NCI-H510A treated with DMSO at 0.1 percent for 48 hours (cell line): ENCODE measurements around the gene RAPGEF3.

Source experiments
- DNase-seq: peaks from one replicate; lab custom pipeline; 2025; lab: John Stamatoyannopoulos, UW

RAPGEF3 gene

DNA sequence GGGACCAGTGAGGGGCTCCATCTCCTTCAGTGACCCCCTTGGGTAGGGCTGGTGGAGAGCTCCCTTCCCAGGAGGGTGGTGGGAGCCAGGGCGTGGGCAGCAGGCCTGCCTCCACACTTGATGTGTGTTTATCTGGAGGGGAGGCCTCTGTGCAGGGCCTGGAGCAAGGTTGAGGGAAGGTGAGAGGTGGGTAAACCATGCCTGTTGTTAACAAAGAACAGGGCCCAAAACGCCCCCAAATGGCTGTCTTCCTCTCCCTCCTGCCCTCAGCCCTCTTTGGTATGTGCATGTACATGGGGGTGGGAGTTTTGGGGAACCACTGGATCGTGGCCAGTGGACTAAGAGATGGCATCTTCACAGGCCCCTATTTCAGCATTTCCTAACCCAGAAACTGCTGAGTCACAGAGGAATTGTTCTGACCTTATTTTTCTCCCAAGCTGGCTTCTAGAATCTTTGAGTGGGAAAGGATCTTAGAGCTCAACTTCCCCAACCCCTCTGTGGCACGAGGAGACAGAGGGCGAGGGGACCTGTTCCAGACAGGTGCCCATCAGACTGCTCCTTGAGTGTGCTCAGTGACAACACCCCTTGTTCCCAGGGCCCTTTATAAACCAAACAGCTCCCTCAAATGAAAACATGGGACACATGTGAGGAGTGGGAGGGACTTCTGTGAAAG, 17.9 kb upstream of the RAPGEF3 start:
- no peak for DNase-seq

DNA sequence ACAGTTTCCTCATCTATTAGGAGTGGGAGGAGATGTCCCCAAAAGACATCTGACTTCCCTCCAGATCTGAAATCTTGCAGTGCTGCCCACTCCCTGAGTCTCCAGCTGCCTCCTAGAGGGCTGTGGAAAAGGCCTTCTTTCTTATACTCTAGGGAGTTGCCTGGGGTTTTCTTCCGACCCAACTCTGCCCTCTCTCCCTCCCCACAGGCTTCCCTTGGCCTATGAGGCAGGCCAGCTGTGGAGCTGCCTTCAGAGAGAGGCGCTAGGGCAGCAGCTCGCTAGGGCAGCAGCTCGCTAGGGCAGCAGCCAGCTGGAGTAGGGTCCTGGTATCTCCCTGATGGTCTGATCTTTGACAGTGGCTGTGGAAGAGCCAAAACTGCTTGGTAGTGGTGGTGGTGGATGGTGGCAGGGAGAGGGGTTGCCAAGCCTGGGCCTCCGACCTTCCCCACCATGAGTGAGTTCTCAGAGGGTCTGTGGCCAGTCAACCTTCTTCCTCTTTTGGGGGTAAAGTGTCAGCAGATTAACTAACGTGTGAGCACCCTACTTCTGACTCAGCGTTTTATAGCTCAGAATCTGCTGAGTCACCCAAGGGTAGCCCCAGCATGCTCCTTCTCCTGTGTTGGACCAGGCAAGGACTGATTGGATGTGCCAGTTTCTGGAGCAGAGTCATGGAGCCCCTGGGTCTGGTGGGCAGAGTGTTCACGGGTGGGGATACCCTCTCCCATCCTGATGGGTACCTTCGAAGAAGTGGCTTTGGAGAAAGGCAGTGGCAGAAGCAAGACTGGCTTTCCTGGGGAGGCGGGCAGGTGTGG, 16.6 kb upstream of the RAPGEF3 start:
- DNase-seq: no peak

DNA sequence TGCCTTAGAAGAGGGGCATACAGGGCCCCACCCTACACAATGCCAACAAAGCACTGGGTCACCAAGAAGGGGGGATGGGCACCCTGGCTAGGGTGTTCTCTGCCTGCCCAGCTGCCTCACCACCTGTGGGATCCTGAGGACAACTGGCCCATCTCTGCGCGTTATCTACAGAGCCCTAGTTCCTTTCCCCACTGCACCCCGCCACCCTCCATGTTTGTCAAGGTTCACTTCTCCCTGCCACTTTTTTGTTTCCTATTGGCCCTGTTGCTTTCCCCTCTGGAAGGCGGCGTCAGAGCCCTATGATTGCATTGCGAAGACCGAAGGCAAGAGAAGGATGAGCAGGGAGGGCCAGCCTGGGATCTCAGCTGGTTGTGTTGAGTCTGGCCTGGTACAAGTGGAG, 16.0 kb upstream of the RAPGEF3 start:
- DNase-seq: no peak

DNA sequence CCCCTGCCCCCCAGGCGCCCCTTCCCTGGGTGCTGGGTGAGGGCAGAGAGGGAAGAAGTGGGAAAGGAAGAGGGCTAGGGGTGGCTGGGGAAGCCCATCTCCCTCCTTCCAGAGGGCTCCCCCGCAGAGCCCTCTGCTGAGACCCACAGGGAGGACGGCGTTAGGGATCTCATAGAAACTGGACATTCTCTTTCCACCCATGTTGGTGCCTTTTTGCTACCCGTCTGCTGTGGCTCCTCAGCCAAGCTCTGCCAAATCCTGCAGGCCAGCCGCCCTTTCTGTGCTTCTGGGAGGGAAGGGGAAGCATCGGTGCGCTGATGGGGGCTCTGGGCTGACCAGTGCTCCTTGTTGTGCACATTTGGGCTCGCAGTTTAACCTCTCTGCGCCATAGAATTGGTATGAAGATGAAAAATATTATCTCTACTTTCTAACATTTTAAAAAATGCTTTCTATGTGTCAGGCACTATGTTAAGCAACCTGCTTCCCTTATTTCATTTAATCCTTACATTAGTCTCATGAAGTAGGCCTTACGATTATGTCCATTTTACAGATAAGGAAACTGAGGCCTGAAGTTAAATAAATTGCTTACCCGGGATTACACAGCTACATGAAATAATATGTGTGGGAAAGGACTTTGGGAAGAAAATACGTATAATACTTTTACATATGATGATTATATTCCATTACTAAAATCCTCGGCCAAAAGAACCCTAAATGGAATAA, 15.3 kb upstream of the RAPGEF3 start:
- DNase-seq: no peak

DNA sequence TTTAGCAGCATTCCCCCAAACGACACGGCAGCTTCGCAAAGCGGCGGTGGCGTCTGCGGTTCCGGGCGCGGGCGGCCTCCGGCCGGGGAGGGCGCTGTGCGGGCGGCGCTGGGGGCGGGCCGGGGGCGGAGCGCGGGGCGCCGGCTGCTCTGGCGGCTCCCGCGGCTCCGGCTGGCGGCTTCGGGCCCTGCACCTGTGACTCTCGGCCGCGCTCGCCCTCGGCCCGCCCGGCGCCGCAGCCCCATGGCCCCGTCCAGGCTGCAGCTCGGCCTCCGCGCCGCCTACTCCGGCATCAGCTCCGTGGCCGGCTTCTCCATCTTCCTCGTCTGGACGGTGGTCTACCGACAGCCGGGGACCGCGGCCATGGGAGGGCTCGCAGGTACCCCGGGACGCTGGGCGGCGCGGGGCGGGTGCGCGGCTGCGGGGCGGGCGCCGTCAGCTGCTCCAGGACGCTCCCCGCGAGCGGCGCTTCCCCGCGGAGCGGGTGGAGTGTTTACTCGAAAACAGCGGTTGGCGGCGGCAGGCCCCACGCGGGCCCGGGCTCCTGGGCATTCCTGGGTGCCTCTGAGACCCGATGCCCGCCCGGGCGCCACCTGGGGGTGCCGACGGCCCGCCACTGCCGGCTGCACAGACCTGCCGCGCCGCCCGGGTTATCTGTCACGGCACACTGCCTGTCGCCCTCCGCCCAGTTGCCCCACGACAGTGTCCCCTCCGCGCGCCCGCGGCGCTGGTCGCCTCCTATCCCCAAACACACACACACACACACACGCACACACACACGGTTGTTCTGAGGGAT, 14.6 kb upstream of the RAPGEF3 start, which contains the start of gene SLC48A1:
TSS of gene SLC48A1 (plus strand) at position 177 of the 796 bp plus-strand sequence. CDS start at position 244, 67 bp downstream.
- DNase-seq: peak; percentile 46

DNA sequence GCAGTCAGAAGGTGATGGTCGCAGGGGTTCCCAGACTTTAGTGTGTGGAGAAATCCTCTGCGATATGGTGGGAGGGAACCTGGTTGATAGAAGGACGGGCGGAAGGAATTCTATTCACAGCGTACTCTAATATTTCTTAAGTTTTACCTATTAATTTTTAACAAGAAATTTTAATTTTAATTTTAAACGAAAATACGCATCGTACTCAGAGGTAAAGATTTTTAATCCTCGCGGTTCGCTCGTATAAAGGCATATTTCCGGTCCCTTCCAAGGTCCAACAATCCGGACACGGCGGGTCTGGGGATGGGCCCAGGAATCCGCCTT, 14.0 kb upstream of the RAPGEF3 start:
- no peak for DNase-seq

DNA sequence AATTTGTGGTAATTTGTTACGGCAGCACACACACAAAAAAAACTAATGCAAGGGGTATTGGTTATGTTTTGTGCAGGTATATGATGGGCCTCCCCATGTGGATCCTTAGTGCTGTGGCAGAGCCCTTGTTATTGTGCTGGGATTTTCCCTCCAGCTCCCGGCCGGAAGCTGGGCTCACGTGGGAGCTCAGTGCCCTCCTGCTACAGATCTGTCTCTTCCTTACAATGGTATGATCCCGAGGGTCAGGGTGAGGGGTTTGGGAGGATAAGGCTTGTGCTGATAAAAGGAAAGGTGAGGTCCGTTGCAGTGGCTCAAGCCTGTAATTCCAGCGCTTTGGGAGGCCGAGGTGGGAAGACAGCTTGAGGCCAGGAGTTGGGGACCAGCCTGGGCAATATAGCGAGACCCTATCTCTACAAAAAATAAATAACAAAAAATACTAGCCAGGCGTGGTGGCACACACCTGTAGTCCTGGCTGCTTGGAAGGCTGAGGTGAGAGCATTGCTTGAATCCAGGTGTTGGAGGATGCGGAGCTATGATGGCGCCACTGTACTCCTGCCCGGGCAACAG, 13.5 kb upstream of the RAPGEF3 start:
- no peak for DNase-seq

DNA sequence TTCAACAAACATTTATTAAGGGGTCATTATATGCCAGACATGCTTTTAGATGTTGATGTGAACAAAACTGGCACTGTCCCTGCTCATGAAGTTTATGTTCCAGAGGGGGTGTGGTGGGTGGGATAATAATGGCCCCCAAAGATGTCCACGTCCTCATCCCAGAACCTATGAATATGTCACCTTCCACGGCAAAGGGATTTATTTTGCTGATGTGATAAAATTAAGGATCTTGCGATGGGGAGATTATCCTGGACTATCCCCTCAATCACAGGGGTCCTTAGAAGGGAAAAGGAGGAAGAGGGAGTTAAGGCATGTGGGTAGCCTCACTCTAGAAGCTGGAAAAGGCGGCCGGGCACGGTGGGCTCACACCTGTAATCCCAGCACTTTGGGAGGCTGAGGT, 12.6 kb upstream of the RAPGEF3 start:
- DNase-seq: no peak

DNA sequence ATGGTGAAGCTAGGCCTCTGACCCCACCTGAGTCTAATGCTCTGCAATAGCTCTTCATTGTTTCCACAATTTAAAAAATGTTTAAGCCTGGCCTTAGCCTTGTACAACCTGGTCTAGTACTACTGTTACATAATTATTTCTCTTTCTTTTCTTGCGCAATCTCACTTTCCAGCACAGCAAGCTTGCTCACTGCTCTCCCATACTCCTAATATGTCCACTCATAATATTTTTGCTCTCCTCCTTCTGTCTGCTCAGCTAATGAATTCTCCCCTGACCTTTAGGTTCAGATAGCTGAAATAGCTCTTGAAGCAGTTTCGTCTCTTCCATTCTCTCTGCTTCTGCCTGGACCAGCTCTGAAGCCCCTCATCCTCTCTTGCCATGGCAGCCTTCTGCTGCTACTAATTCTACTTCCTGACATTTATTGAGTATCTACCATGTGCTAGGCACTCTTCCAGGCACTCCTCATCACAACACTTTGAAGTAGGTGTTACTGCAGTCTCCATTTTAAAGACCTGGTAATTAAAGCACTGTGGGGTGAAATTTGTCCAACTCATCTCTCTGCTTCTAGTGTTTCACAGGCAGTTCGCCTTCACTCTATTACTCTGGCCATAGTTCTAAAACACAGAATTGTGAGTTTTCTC, 11.5 kb upstream of the RAPGEF3 start:
- DNase-seq: no peak

DNA sequence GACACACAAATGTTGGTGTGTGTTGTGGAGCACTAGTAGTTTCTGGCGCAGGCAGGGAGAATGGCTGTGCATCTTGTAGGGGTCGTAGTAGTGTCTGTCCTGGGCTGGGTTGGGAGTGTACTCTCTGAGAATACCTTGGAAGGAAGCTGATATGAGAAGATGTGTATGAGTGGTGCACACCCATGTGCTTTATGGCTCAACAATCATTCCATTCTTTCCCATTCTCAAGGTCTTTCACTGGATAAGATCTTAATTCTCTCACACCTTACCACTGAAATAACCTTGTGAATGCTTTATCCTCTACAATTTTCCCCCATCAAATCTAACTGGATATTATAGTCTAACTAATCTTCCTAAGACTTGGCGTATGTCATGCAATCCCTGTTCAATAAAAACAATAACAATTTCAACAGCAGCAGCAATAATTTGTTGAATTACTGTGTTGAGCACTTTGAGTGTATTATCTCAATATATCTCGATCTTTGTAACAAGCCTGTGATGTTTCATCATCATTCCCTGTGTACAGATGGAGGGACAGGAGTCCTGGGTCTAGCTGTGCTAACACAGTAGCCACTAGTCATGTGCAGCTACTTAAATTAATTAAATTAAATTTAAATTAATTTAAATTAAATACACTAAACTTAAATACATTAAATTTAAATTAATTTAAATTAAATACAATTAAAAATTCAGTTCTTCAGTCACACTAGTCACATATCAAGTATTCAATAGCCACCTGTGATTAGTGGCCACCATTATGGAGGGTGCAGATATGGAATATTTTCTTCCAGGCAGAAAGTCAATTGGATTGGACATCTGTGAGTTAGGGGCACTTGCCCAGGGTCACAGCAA, 10.8 kb upstream of the RAPGEF3 start:
- no peak for DNase-seq

DNA sequence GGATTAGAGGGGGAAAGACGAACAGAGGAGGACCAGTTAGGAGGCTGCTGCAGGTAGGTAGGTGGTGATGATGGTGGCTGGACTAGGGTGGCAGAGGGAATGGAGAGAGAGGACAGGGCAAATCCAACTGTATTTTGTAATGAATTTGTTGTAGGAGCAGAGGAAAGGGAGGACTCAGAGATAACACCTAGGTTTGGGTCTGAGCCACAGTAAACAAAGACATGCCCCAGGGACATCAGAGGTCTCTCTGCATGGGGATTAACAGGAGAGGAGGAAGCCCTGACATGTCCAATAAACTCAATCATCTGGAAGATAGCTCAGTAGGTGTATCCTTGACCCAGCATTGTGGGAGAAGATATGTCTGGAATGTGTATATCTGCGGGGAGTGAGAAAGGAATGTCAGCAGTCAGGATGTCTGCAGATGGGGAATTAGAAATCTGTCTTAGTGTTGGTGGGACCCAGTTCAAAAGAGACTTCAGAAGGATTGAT, 9.7 kb upstream of the RAPGEF3 start:
- no peak for DNase-seq

DNA sequence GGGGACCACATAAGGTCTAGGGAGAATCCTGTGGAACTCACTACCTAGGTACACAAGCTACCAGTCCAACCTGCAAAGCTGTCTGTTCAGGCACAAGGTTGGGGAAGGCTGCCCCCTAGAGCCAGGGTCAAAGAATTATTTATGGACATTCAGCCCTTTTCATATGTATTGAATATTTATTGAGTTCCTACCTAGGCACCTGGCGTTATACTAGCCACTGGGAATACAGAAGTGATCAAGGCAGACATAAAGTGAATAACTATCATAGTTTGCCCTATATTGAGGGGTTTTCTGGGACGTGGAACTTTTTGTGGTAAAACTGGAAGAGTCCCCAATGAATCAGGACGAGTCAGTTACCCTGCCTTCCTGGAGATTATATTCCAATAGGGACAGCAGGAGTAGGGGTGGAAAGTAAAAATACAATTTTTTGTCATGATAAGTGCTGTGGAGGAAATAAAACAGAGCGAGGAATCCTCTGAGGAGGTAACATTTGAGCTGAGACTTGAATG, 8.6 kb upstream of the RAPGEF3 start:
- DNase-seq: peak; percentile 71

DNA sequence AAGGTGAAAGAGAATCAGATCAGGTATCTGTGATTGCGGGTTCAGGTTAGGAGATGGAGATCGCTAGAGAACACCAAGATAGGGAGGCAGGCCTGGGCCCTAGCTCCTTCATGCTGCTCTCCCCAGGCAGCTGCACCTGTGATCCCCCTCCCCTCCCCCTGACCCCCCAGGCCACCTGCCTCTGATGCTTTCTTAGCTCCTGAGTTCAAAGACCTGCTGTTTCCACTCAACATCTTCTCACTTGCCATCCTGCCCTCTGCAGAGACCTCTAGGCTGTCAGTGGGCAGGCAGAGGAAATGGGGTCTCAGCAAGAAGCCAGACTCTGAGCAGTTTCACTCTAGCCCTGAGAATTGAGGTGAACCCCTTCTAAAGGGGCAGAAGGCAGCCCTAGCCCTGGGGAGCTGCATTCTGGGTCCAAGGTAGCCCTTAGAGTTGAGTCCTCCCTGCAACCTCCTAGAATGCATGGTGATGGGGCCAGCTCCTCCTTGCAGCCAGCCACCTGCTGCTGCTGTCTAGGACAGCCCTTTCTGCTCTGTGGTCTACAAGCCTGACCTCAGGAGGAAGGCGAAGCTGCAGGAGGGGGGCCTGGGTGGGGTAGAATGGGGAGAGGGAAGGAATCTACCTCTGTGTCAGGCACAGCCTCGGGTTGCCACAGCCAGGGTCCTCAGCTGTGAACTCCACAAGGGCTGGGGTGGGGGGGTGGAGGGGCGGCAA, 8.0 kb upstream of the RAPGEF3 start:
- no peak for DNase-seq

DNA sequence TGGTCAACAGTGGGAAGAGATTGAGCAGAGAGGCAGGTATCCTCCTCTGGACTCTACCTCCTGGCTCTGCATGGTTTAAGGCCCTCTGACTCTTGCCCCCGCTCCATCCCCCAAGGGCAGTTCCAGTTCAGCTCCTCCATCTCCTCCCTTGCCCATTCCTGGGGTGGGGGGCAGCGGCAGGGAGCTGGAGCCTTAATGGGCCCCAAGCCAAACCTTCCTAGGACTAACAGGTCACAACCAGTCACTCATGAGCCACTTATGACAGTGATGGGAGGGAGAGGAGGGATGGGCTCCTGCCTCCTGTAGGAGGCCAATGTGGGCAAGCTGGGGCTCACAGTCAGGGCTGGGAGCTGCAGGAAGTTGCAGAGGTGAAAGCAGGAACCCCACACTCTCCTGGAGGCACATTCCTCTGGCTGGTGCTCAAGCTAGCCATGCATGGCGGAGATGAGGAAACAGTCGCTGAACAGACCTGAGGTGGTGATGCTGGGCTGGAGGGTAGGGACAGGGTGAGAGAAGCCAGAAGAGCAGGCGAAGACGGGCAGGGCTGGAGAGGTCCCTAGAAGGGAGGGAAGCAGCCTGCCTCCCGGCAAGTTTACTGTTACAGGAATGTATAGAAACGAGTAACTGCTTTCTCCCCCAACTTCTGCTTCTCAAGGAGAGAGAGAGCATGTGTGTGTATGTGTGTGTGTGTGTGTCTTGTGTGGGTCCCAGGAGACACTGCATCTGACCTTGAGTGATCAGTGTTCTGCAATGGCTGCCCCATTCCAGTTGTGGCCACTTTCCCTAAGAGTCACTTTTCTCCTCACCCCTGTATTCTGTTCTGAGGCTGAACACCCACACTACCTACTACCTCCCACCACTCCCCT, 5.0 kb upstream of the RAPGEF3 start:
- DNase-seq: no peak

DNA sequence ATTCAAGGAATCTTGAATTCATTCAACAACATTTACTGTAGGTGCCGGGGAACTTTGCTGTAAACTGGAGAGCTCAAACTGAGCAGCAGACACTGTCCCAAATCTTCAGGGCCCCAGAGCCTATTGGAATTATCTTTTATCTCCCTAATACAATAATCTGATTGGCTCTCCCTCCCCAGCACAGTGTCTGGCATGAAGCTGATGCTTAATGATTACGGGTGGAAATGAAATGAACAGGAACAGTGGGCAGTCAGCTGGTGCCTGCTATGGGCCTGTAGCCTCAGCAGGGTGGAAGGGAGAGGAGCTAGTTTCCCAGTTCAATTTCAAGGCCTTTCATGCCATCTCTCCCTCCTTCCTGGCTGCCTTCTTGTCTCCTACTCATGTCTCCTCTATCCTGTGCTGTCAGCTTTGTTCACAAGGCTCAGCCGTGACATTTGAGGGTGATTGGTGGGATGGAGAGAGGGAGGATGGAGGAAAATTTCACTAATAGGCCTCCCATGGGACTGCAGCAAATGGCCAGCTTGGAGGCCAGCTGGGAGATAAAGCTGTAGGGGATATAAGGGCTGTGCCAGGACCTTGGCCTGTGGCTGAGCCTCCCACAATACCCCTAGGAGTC, 4.3 kb upstream of the RAPGEF3 start:
- DNase-seq: no peak

DNA sequence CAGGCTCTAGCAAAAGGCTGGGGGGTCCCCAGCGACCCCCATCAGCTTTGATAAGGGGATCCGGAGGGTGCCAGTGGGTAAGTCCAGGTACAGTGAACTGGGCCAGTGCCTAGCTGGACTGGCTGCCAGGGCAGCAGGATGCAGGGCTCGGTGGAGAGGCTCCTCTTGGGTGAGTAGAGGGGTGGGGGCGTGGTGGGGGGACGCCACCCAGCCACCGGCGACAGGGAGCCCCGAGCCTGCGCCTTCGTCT, 171 bp downstream of the RAPGEF3 start:
- DNase-seq: no peak

DNA sequence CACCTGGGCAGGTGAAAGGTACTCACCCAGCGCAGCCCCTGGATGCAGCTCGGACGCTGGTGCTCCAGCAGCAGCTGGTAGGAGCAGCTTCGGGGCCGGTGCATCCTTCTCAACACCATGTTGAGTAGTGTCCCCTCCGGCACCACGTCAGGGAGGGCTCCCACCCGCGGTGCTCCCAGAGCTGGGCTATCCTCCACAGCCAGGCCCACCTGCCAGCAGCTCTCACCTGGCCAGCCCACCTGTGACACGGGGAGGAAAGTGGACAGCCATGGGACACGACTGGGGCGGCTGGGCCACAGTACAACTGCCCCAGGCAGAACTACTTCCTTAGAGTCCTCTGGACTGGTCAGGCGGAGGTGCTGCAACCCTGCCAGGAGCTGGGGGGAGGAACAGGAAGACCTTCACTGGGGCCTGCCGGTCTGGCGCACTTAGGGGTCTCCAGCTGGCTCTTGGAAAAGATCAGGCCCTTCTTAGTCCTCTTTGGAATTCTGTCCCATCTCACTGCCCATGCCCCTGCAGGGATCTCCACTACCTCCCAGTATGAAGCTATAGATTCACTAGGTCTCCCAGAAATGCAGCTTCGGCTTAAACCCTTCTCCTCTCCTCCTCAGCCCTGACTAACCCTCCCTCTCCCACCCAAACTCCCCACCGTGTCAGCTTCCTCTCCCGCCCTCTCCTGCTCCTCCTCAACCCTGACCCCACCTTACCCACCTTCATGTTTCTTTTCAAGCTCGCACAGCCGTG, 668 bp downstream of the RAPGEF3 start:
- DNase-seq: no peak
